Suprapubic skin (tissue), 4 donors: ENCODE measurements around the gene TRMT112. TPM values are rescaled to one million over a fixed set of nuclear protein-coding genes. Genes with fewer than 3 reads are reported as not detected.

Source experiments
- DNase-seq, 2 donors: peaks; one replicate each; pipeline ENCODE4 v3.0.0-alpha.2; 2019; ENCODE audit warnings: low spot score in 2 of 2
- H3K27ac ChIP-seq: fragments of 200-600 bp; sonication (generic); one replicate; pipeline ENCODE4 v1.5.1; 2019
- H3K27me3 ChIP-seq: fragments of 200-600 bp; sonication (generic); one replicate; pipeline ENCODE4 v1.5.1; 2019
- H3K36me3 ChIP-seq: fragments of 200-600 bp; sonication (generic); one replicate; pipeline ENCODE4 v1.5.1; 2019
- H3K4me1 ChIP-seq: fragments of 200-600 bp; sonication (generic); one replicate; pipeline ENCODE4 v1.5.1; 2019
- H3K4me3 ChIP-seq: fragments of 200-600 bp; sonication (generic); one replicate; pipeline ENCODE4 v1.5.1; 2019; ENCODE audit warnings: mild to moderate bottlenecking
- H3K9me3 ChIP-seq: fragments of 200-600 bp; sonication (generic); one replicate; pipeline ENCODE4 v1.5.1; 2019
- CTCF ChIP-seq, 2 donors: fragments of 200-600 bp in 1 of 2; fragments of 450-650 bp in 1 of 2; sonication (generic) in 1 of 2; IDR thresholded peaks; one replicate each; pipeline ENCODE4 v1.5.1; 2016 to 2019; ENCODE audit warnings: antibody characterized with exemption in 2 of 2, mild to moderate bottlenecking in 1 of 2, moderate library complexity in 1 of 2
- EP300 ChIP-seq: sonication (generic); formaldehyde crosslinking; IDR thresholded peaks from one replicate; pipeline ENCODE4 v1.6.1; 2017; ENCODE audit warnings: antibody characterized with exemption
- POLR2A ChIP-seq, 2 donors: fragments of 450-650 bp; IDR thresholded peaks; one replicate each; pipeline ENCODE4 v1.6.1; 2017; ENCODE audit warnings: antibody characterized with exemption in 2 of 2, mild to moderate bottlenecking in 2 of 2, moderate library complexity in 2 of 2
- POLR2AphosphoS5 ChIP-seq, 3 donors: sonication (generic); formaldehyde crosslinking; IDR thresholded peaks; one replicate each; pipeline ENCODE4 v1.6.1; 2017; ENCODE audit warnings: antibody characterized with exemption in 3 of 3
- WGBS: methylation state at CpG from one replicate; pipeline ENCODE4 v1.1.5; 2018; 5-methylcytosine and 5-hydroxymethylcytosine counted together
- total RNA-seq, 4 donors: library from RNA; depleted of rRNA; stranded (reverse); fragments of >200 nt; gene quantifications; one replicate each; pipeline ENCODE4 v1.1.0, GENCODE V29; 2016

The TRMT112 gene
- total RNA-seq, 4 donors from 2014 or later = 170 to 332 (median 255) TPM

- no peak for TF ChIP-seq CTCF (IDR thresholded peaks at IDR 0.05)
- no peak for TF ChIP-seq POLR2AphosphoS5 (IDR thresholded peaks at IDR 0.05)
- TF ChIP-seq EP300 = no peak
- no peak for TF ChIP-seq POLR2A (IDR thresholded peaks at IDR 0.05)
- DNase-seq = no peak
Measured at GRCh38 chr11:64348383-64349024, 31.1 kb upstream of the TRMT112 start.

GRCh38 chr11:64347193-64347867 is 30.0 kb upstream of the TRMT112 start:
- H3K4me1 ChIP-seq = peaks cover 23% of the 10 kb centered on the region
- no peak overlapping the region for H3K4me3 ChIP-seq
- no peak for TF ChIP-seq CTCF (IDR thresholded peaks at IDR 0.05)
- TF ChIP-seq POLR2A (IDR thresholded peaks at IDR 0.05) = no peak
- TF ChIP-seq EP300 = no peak
- TF ChIP-seq POLR2AphosphoS5 (IDR thresholded peaks at IDR 0.05) = no peak
- H3K36me3 ChIP-seq = no peaks in the 10 kb centered on the region
- no peak overlapping the region for H3K27ac ChIP-seq
- 84% methylated on average over 12 of the region's 12 CpGs for WGBS
- no peak for DNase-seq
- no peaks in the 10 kb centered on the region for H3K27me3 ChIP-seq
- H3K9me3 ChIP-seq = no peaks in the 10 kb centered on the region

More at GRCh38 chr11:64348383-64349024, 31.1 kb upstream of the TRMT112 start:
- Histone ChIP-seq H3K4me1 (peaks cover 13% of the 10 kb centered on the region), H3K4me3 (no peak overlapping the region), H3K27me3 (no peaks in the 10 kb centered on the region), H3K9me3 (no peaks in the 10 kb centered on the region), H3K36me3 (no peaks in the 10 kb centered on the region), H3K27ac (no peak overlapping the region)
- 67% methylated on average over 14 of the region's 14 CpGs for WGBS

- Histone ChIP-seq H3K27ac (no peak overlapping the region), H3K9me3 (no peaks in the 10 kb centered on the region), H3K4me1 (peaks cover 31% of the 10 kb centered on the region), H3K4me3 (no peak overlapping the region), H3K27me3 (no peaks in the 10 kb centered on the region), H3K36me3 (no peaks in the 10 kb centered on the region)
- TF ChIP-seq EP300 (no peak), CTCF (IDR thresholded peaks at IDR 0.05) (no peak), POLR2A (IDR thresholded peaks at IDR 0.05) (no peak), POLR2AphosphoS5 (IDR thresholded peaks at IDR 0.05) (no peak)
- WGBS = 94% methylated on average over 21 of the region's 28 CpGs
- no peak for DNase-seq
Measured at GRCh38 chr11:64344787-64345186, 27.4 kb upstream of the TRMT112 start.

- no peak overlapping the region for H3K27ac ChIP-seq
- DNase-seq = no peak
- no peak overlapping the region for H3K4me3 ChIP-seq
- peaks cover 28% of the 10 kb centered on the region for H3K4me1 ChIP-seq
- TF ChIP-seq POLR2AphosphoS5 (IDR thresholded peaks at IDR 0.05) = no peak
- no peak for TF ChIP-seq CTCF (IDR thresholded peaks at IDR 0.05)
- TF ChIP-seq POLR2A (IDR thresholded peaks at IDR 0.05) = no peak
- no peak for TF ChIP-seq EP300
- WGBS = 82% methylated on average over 10 of the region's 18 CpGs
- no peaks in the 10 kb centered on the region for H3K36me3 ChIP-seq
- no peaks in the 10 kb centered on the region for H3K27me3 ChIP-seq
- H3K9me3 ChIP-seq = no peaks in the 10 kb centered on the region
Measured at GRCh38 chr11:64343767-64344559, 26.6 kb upstream of the TRMT112 start.
